Mammary epithelial cell (primary cell): ENCODE measurements around the gene UBE2J1.

ENCODE experiments used
- CTCF ChIP-seq, 2 donors: IDR thresholded peaks in 1 of 2; conservative IDR thresholded peaks in 1 of 2; 2 replicates each; pipeline ENCODE4 v1.5.1; 2011 to 2012; ENCODE audit warnings: inconsistent platforms in 2 of 2, low read length in 2 of 2, mild to moderate bottlenecking in 2 of 2, control low read depth in 1 of 2, low read depth in 1 of 2; ENCODE audit not compliant: insufficient read depth in 1 of 2; ENCODE audit errors: extremely low read depth in 1 of 2
- EZH2 ChIP-seq: IDR thresholded peaks from 2 replicates; pipeline ENCODE4 v1.6.1; 2012; ENCODE audit warnings: low read length, inconsistent platforms, borderline replicate concordance

- TF ChIP-seq CTCF (conservative IDR thresholded peaks at IDR 0.05 in 1 of 2, IDR thresholded peaks at IDR 0.05 in 1 of 2; ENCODE audit: extremely low read depth in 1 of 2, insufficient read depth in 1 of 2, low read depth in 1 of 2, low read length in 2 of 2) (no peak), EZH2 (no peak)
Measured at GRCh38 chr6:89290401-89291155, 61.9 kb downstream of the UBE2J1 start.
